Osteoblast (primary cell): ENCODE measurements around the gene ASB4. TPM values are rescaled to one million over a fixed set of nuclear protein-coding genes. Genes with fewer than 3 reads are reported as not detected.

Source experiments
- DNase-seq: peaks from one replicate; pipeline ENCODE4 v3.0.0; 2011; ENCODE audit warnings: low spot score, mixed read lengths; ENCODE audit not compliant: insufficient read length; ENCODE audit errors: missing footprints
- H2AFZ ChIP-seq: 2 replicates; pipeline ENCODE4 v1.6.0; 2011; ENCODE audit warnings: mild to moderate bottlenecking, low read length
- H3K27ac ChIP-seq: 2 replicates; pipeline ENCODE4 v1.5.1; 2011; ENCODE audit warnings: mild to moderate bottlenecking, low read depth, low read length, moderate library complexity
- H3K27me3 ChIP-seq: 2 replicates; pipeline ENCODE4 v1.6.0; 2012; ENCODE audit warnings: mild to moderate bottlenecking, control low read depth, inconsistent platforms, low read length, moderate library complexity; ENCODE audit not compliant: insufficient read depth
- H3K36me3 ChIP-seq: 2 replicates; pipeline ENCODE4 v1.5.1; 2011; ENCODE audit warnings: mild to moderate bottlenecking, low read length, control low read depth, moderate library complexity; ENCODE audit not compliant: insufficient read depth
- H3K4me1 ChIP-seq: 2 replicates; pipeline ENCODE4 v1.5.1; 2011; ENCODE audit warnings: mild to moderate bottlenecking, low read length, control low read depth, moderate library complexity; ENCODE audit not compliant: insufficient read depth
- H3K4me2 ChIP-seq: 2 replicates; pipeline ENCODE4 v1.6.0; 2011; ENCODE audit warnings: mild to moderate bottlenecking, low read length; ENCODE audit not compliant: insufficient read depth
- H3K4me3 ChIP-seq: fragments of 200-600 bp; sonication (generic); 3 replicates; pipeline ENCODE4 v1.5.1; 2012; ENCODE audit warnings: mild to moderate bottlenecking, low read length, inconsistent platforms; ENCODE audit not compliant: insufficient read depth
- H3K79me2 ChIP-seq: 2 replicates; pipeline ENCODE4 v1.6.0; 2012; ENCODE audit warnings: mild to moderate bottlenecking, low read length, control low read depth, inconsistent platforms; ENCODE audit not compliant: insufficient read depth
- H3K9me3 ChIP-seq: 2 replicates; pipeline ENCODE4 v1.5.1; 2011; ENCODE audit warnings: low read depth, low read length, control low read depth
- H4K20me1 ChIP-seq: 2 replicates; pipeline ENCODE4 v1.6.0; 2012; ENCODE audit warnings: mild to moderate bottlenecking, low read length, control low read depth; ENCODE audit not compliant: insufficient read depth
- CTCF ChIP-seq: IDR thresholded peaks from 2 replicates; pipeline ENCODE4 v1.5.1; 2011; ENCODE audit warnings: mild to moderate bottlenecking, low read depth, low read length, moderate library complexity; ENCODE audit errors: extremely low read depth
- total RNA-seq: library from RNA; depleted of rRNA; stranded (reverse); fragments of >200 nt; gene quantifications from 2 replicates; pipeline ENCODE4 v1.2.3, GENCODE V29; 2012

The ASB4 gene
- total RNA-seq, 1 donor = not detected

GRCh38 chr7:95509199-95509598 lies 23.5 kb downstream of the ASB4 start:
- H2AFZ ChIP-seq = no peak overlapping the region
- no peak for TF ChIP-seq CTCF
- no peaks in the 10 kb centered on the region for H3K4me1 ChIP-seq
- DNase-seq = no peak
- no peak overlapping the region for H3K27ac ChIP-seq
- H3K27me3 ChIP-seq = peaks cover 13% of the 10 kb centered on the region
- H3K36me3 ChIP-seq = no peaks in the 10 kb centered on the region
- no peaks in the 10 kb centered on the region for H3K9me3 ChIP-seq
- no peaks in the 10 kb centered on the region for H4K20me1 ChIP-seq
- no peak overlapping the region for H3K4me2 ChIP-seq
- H3K79me2 ChIP-seq = no peaks in the 10 kb centered on the region
- H3K4me3 ChIP-seq = no peak overlapping the region

- Histone ChIP-seq H3K4me2 (peak overlapping the region; percentile 25), H4K20me1 (no peaks in the 10 kb centered on the region)
Measured at GRCh38 chr7:95511716-95512260, 26.0 kb downstream of the ASB4 start.

GRCh38 chr7:95517458-95517857 lies 31.7 kb downstream of the ASB4 start:
- no peak overlapping the region for H3K4me3 ChIP-seq
- no peak for TF ChIP-seq CTCF

More at GRCh38 chr7:95511716-95512260, 26.0 kb downstream of the ASB4 start:
- H3K9me3 ChIP-seq = no peaks in the 10 kb centered on the region
- no peak overlapping the region for H3K27ac ChIP-seq
- no peaks in the 10 kb centered on the region for H3K4me1 ChIP-seq
- H3K36me3 ChIP-seq = no peaks in the 10 kb centered on the region
- H3K4me3 ChIP-seq = no peak overlapping the region
- no peaks in the 10 kb centered on the region for H3K79me2 ChIP-seq
- peaks cover 13% of the 10 kb centered on the region for H3K27me3 ChIP-seq
- DNase-seq = no peak
- H2AFZ ChIP-seq = peak overlapping the region; percentile 33
- TF ChIP-seq CTCF = peak; percentile 90

GRCh38 chr7:95517870-95518269 lies 32.1 kb downstream of the ASB4 start:
- no peak overlapping the region for H3K27ac ChIP-seq
- H3K79me2 ChIP-seq = no peaks in the 10 kb centered on the region
- no peak overlapping the region for H2AFZ ChIP-seq
- H3K36me3 ChIP-seq = no peaks in the 10 kb centered on the region
- peaks cover 5% of the 10 kb centered on the region for H3K27me3 ChIP-seq
- DNase-seq = no peak
- H3K9me3 ChIP-seq = no peaks in the 10 kb centered on the region
- no peaks in the 10 kb centered on the region for H4K20me1 ChIP-seq
- no peak overlapping the region for H3K4me2 ChIP-seq
- no peak for TF ChIP-seq CTCF
- H3K4me1 ChIP-seq = no peaks in the 10 kb centered on the region
- H3K4me3 ChIP-seq = no peak overlapping the region

More at GRCh38 chr7:95517458-95517857, 31.7 kb downstream of the ASB4 start:
- Histone ChIP-seq H4K20me1 (no peaks in the 10 kb centered on the region), H3K4me2 (no peak overlapping the region), H3K36me3 (no peaks in the 10 kb centered on the region), H3K4me1 (no peaks in the 10 kb centered on the region), H3K9me3 (no peaks in the 10 kb centered on the region), H2AFZ (no peak overlapping the region), H3K27me3 (peaks cover 2% of the 10 kb centered on the region), H3K27ac (no peak overlapping the region), H3K79me2 (no peaks in the 10 kb centered on the region)
- DNase-seq = no peak
